ENCODE data around the gene UBN2. TPM values are rescaled to one million over a fixed set of nuclear protein-coding genes. Genes with fewer than 3 reads are reported as not detected.

UBN2 gene
- total RNA-seq, 1 experiment from 2014 or later, result 14.8 TPM

GRCh38 chr7:139345042-139345441 is 114.0 kb downstream of the UBN2 start:
- Histone ChIP-seq H3K27me3 (ENCODE audit: insufficient read depth, low read length) (no peaks in the 10 kb centered on the region), H2AFZ (ENCODE audit: low read depth, low read length, poor library complexity, severe bottlenecking) (no peak overlapping the region), H3K9ac (ENCODE audit: low read length) (no peak overlapping the region), H4K20me1 (ENCODE audit: insufficient read depth) (no peaks in the 10 kb centered on the region), H3K4me3 (replicated peaks in 1 of 2; ENCODE audit: low read depth in 1 of 2, low read length in 2 of 2) (no peak overlapping the region), H3K4me2 (ENCODE audit: low read length) (no peak overlapping the region), H3K9me2 (ENCODE audit: insufficient read depth) (no peaks in the 10 kb centered on the region), H3K36me3 (ENCODE audit: control insufficient read depth in 1 of 2, insufficient read depth in 2 of 2, low read length in 2 of 2) (no peaks in the 10 kb centered on the region), H3K79me2 (ENCODE audit: insufficient read depth, low read length) (peaks cover 24% of the 10 kb centered on the region), H3K27ac (ENCODE audit: low read depth, low read length) (no peak overlapping the region), H3K4me1 (ENCODE audit: control insufficient read depth in 1 of 2, insufficient read depth in 2 of 2, low read length in 2 of 2) (peaks cover 3 to 14% of the 10 kb centered on the region in 2 experiments; a peak in 3 of 4 replicates), H3K9me3 (ENCODE audit: control insufficient read depth in 1 of 2, insufficient read depth in 1 of 2, low read depth in 1 of 2, low read length in 2 of 2) (no peaks in the 10 kb centered on the region)
- POLR2A ChIA-PET, result no interaction called here
- no peak for ATAC-seq
- CTCF ChIA-PET, result no interaction called here
- intact Hi-C loops (cut with micrococcal nuclease), result loop anchor here (10.0 kb wide), 1 partner anchor 240 kb away; the partner anchor contains the start of gene ZC3HAV1
- RAD21 ChIA-PET (ENCODE audit: low non-redundant PET in 1 of 2, low total read pairs in 2 of 2, uncharacterized antibody in 2 of 2, unreplicated experiment in 2 of 2), result no interaction called here
- no peak for DNase-seq (ENCODE audit: low read depth, low spot score)
- no TSS peak for BruUV-seq (replicated peaks)
- no peak for TF ChIP-seq CBX3 (IDR thresholded peaks at IDR 0.05; ENCODE audit: low read depth)
- TF ChIP-seq SP1 (IDR thresholded peaks at IDR 0.05; ENCODE audit: low read depth), result no peak
- TF ChIP-seq EZH2 (IDR thresholded peaks at IDR 0.05), result no peak
- TF ChIP-seq, protein P1, sequence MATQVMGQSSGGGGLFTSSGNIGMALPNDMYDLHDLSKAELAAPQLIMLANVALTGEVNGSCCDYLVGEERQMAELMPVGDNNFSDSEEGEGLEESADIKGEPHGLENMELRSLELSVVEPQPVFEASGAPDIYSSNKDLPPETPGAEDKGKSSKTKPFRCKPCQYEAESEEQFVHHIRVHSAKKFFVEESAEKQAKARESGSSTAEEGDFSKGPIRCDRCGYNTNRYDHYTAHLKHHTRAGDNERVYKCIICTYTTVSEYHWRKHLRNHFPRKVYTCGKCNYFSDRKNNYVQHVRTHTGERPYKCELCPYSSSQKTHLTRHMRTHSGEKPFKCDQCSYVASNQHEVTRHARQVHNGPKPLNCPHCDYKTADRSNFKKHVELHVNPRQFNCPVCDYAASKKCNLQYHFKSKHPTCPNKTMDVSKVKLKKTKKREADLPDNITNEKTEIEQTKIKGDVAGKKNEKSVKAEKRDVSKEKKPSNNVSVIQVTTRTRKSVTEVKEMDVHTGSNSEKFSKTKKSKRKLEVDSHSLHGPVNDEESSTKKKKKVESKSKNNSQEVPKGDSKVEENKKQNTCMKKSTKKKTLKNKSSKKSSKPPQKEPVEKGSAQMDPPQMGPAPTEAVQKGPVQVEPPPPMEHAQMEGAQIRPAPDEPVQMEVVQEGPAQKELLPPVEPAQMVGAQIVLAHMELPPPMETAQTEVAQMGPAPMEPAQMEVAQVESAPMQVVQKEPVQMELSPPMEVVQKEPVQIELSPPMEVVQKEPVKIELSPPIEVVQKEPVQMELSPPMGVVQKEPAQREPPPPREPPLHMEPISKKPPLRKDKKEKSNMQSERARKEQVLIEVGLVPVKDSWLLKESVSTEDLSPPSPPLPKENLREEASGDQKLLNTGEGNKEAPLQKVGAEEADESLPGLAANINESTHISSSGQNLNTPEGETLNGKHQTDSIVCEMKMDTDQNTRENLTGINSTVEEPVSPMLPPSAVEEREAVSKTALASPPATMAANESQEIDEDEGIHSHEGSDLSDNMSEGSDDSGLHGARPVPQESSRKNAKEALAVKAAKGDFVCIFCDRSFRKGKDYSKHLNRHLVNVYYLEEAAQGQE (IDR thresholded peaks at IDR 0.05; ENCODE audit: low read depth), result no peak
- no peak for TF ChIP-seq RAD21 (IDR thresholded peaks at IDR 0.05; ENCODE audit: low read depth)
- no peak for TF ChIP-seq FOSL1 (IDR thresholded peaks at IDR 0.05; ENCODE audit: low read depth)
- no peak for TF ChIP-seq TCF7L2 (IDR thresholded peaks at IDR 0.05; ENCODE audit: borderline replicate concordance, extremely low read depth, insufficient read depth, insufficient read length)
- no peak for TF ChIP-seq CEBPB (IDR thresholded peaks at IDR 0.05; ENCODE audit: low read depth)
- no peak for TF ChIP-seq SRF (IDR thresholded peaks at IDR 0.05; ENCODE audit: low read depth)
- TF ChIP-seq, protein P2, sequence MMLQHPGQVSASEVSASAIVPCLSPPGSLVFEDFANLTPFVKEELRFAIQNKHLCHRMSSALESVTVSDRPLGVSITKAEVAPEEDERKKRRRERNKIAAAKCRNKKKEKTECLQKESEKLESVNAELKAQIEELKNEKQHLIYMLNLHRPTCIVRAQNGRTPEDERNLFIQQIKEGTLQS (IDR thresholded peaks at IDR 0.05), result no peak
- no peak for TF ChIP-seq POLR2A (IDR thresholded peaks at IDR 0.05; ENCODE audit: borderline replicate concordance, extremely low read depth, insufficient read depth, insufficient read length)
